AG09309 (cell line): Measurements from ENCODE around the gene TIAM1.

Experiments
- DNase-seq: peaks from one replicate; pipeline ENCODE4 v3.0.0-alpha.2; 2010; ENCODE audit warnings: low read depth
- H3K4me3 ChIP-seq: 2 replicates; pipeline ENCODE4 v1.5.1; 2011; ENCODE audit warnings: mild to moderate bottlenecking, low read depth, low read length, moderate library complexity; ENCODE audit not compliant: control insufficient read depth
- TF ChIP-seq, protein P1 (sequence below): IDR thresholded peaks from 2 replicates; pipeline ENCODE4 v1.5.1; 2011; ENCODE audit warnings: mild to moderate bottlenecking, low read depth, low read length, inconsistent platforms; ENCODE audit not compliant: insufficient read depth, control insufficient read depth; ENCODE audit errors: missing control alignments

Gene TIAM1, protein sequence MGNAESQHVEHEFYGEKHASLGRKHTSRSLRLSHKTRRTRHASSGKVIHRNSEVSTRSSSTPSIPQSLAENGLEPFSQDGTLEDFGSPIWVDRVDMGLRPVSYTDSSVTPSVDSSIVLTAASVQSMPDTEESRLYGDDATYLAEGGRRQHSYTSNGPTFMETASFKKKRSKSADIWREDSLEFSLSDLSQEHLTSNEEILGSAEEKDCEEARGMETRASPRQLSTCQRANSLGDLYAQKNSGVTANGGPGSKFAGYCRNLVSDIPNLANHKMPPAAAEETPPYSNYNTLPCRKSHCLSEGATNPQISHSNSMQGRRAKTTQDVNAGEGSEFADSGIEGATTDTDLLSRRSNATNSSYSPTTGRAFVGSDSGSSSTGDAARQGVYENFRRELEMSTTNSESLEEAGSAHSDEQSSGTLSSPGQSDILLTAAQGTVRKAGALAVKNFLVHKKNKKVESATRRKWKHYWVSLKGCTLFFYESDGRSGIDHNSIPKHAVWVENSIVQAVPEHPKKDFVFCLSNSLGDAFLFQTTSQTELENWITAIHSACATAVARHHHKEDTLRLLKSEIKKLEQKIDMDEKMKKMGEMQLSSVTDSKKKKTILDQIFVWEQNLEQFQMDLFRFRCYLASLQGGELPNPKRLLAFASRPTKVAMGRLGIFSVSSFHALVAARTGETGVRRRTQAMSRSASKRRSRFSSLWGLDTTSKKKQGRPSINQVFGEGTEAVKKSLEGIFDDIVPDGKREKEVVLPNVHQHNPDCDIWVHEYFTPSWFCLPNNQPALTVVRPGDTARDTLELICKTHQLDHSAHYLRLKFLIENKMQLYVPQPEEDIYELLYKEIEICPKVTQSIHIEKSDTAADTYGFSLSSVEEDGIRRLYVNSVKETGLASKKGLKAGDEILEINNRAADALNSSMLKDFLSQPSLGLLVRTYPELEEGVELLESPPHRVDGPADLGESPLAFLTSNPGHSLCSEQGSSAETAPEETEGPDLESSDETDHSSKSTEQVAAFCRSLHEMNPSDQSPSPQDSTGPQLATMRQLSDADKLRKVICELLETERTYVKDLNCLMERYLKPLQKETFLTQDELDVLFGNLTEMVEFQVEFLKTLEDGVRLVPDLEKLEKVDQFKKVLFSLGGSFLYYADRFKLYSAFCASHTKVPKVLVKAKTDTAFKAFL (N-terminal part only)

DNA sequence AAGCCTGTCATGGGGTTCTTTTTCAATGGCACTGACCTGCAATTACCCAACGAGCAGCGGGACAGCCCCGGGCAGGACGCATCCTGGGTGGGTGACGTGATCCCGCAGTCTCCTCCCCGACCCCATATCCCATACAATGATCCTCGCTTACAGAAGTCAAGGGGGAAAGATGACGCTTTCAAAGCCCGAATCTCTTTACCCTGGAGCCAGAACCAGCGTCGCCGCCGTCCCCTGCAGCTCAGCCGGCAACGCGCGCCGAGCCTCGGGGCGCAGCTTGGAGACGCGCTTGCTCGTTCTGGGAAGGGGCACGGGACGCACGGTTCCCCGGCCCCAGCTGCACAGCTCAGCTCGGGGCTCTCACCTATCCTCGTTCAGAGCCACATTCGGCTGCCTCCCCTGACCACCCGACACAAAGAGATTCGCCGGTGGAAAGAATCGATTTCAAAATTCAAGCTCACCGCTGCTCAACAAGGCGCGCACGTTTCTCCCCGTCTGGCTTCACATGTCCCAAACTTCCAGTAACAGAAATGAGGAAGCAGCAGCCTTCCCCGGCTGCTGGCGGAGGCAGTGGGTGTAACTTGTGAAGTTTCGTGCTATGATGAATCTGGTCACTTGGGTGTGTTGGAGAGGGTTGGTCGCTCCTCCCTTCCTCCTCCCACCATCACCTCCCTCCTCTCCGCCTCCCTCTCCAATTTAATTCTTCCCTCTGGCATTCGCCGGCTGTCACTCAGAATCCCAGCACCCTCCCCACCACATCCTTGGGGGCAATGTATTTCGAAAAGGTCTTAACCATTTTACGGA lies at the start of gene TIAM1:
Gene TIAM1, minus strand, starts transcription at position 582 of the 801 bp plus-strand sequence. CDS start 77,289 bp downstream, outside the sequence.
- TF ChIP-seq, protein P1, sequence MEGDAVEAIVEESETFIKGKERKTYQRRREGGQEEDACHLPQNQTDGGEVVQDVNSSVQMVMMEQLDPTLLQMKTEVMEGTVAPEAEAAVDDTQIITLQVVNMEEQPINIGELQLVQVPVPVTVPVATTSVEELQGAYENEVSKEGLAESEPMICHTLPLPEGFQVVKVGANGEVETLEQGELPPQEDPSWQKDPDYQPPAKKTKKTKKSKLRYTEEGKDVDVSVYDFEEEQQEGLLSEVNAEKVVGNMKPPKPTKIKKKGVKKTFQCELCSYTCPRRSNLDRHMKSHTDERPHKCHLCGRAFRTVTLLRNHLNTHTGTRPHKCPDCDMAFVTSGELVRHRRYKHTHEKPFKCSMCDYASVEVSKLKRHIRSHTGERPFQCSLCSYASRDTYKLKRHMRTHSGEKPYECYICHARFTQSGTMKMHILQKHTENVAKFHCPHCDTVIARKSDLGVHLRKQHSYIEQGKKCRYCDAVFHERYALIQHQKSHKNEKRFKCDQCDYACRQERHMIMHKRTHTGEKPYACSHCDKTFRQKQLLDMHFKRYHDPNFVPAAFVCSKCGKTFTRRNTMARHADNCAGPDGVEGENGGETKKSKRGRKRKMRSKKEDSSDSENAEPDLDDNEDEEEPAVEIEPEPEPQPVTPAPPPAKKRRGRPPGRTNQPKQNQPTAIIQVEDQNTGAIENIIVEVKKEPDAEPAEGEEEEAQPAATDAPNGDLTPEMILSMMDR: no peak
- peak; percentile 38 for DNase-seq
- H3K4me3 ChIP-seq: peak within 1 kb of the TSS; percentile 62

DNA sequence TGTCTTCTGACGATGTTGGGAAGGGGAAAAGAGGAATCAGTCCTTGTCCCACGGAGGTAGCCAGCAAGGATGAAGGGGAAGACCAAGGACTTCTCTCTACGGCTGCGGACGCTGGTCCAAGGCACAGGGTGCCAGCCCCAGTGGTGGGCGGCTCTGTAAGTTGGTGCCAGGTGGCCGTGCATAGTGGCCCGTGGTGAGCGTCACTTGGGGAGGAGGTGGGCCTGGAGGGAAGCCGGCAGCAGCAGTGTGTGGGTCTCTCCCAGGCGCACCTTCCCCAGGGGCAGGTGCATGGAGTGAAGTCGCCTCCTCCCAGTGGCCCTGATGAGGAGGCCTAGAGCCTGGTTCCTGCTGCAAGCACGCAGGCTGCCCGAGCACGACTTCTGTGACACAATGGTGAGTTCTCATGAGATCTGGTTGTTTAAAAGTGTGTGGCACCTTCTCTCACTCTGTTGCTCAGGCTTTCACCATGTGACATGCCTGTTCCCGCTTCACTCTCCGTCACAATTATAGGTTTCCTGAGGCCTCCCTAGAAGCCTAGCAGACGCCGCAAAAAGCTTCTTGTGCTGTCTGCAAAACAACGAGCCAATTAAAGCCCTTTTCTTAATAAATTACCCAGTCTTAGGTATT lies 43.6 kb upstream of the TIAM1 start:
- DNase-seq: no peak
- H3K4me3 ChIP-seq: no peak overlapping the region
- TF ChIP-seq, protein P1: no peak

DNA sequence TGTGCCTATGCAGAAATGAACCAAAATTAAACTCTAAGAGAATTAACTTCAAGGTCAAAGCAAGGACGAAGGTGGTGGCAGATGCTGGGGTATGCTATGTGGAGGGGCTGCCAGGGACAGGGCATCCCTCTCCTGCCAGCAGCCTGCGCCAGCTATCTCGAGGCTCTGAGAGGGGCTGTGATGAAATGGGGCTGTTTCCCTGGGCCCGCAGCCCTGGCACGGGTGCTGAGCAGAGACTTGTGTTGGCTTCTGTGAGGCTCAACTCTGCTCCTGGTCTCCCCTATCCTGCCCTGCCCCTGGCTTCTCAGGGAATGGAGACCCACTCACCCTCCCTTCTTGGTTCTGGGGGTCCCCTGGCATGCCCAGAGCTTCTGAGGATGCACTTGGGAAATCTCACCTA lies 41.9 kb upstream of the TIAM1 start:
- no peak overlapping the region for H3K4me3 ChIP-seq
- TF ChIP-seq, protein P1: no peak
- no peak for DNase-seq

DNA sequence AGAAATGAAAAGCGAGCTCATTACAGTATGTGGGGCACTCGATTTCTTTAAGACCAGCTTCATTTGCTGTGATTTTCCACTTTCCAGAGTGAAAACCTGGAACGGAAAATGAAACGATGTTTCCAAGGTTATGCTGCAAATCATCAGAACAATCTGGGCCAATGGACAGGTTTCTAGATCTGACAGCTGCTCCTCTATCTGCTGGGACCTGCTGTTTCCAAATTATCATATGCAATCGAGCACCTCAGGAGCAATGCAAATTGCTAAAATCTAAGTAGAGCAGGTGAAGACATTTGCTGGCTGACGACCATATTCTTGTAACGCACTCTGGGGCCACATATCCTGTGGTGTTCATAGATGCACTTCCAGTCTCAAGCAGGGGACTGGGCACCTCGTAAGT lies 39.7 kb upstream of the TIAM1 start:
- TF ChIP-seq, protein P1: no peak
- no peak overlapping the region for H3K4me3 ChIP-seq
- no peak for DNase-seq

DNA sequence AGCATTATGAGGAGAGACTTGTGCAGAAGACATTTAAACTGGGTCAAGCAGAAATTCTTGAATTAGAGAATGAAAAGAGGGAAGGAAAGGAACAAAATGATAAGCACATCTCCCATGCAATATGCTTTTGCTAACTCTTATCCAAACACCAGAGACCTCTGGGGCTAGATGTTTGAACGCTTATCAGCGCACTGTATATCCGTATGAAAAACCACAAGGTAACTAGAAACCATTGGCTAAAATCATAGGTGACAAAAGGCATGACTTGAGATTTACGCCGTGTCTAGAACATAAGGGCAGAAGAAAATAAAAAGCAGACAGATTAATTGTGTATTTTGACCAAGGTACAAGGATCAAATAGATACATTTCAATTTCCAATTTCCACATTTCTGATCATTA lies 38.0 kb upstream of the TIAM1 start:
- no peak overlapping the region for H3K4me3 ChIP-seq
- DNase-seq: no peak
- TF ChIP-seq, protein P1: no peak

DNA sequence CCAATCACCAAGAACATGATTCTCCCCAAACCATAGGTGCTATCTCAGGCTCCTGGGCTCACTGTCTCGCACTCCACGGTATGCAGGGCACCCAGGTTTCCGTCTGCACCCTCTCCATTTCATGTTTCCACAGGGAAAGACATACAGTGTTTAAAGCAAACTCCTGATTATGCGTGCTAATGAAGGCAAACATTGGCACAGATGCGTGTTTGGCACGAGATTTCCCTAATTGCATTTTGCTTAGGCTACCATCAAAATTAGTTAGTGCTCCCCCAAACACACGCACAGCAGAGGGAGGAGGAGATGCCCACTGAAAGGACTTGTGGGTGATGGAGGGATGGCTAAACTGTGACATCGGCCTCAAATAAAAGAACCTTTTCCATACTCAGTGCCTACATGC lies 32.2 kb upstream of the TIAM1 start:
- no peak overlapping the region for H3K4me3 ChIP-seq
- no peak for DNase-seq
- TF ChIP-seq, protein P1: no peak
